Activated B cell treated with CpG ODN at 0.5 μM for 24 hours (primary cell): Measurements from ENCODE around the gene TTN. TPM values are rescaled to one million over a fixed set of nuclear protein-coding genes. Genes with fewer than 3 reads are reported as not detected.

Source experiments
- ATAC-seq: fragments of 200-7000 bp; cut with Tn5 transposase; one replicate; pipeline ENCODE4 v1.10.0; 2021; ENCODE audit warnings: low read depth, mild to moderate bottlenecking, moderate library complexity
- CTCF ChIA-PET: fragments of 350-600 bp; sonication (Branson Sonifier 250); formaldehyde crosslinking; loops from one replicate; lab custom pipeline; 2021; ENCODE audit warnings: antibody characterized with exemption; lab: Charles Lee
- POLR2A ChIA-PET: fragments of 350-600 bp; sonication (Branson Sonifier 250); formaldehyde crosslinking; loops from one replicate; lab custom pipeline; 2021; ENCODE audit warnings: antibody characterized with exemption; lab: Charles Lee
- DNase-seq: peaks from one replicate; pipeline ENCODE4 v3.0.0; 2022
- H3K27ac Mint-ChIP-seq: one replicate; pipeline ENCODE4 v1.8.0; 2020; ENCODE audit warnings: mixed read lengths
- H3K27me3 Mint-ChIP-seq: one replicate; pipeline ENCODE4 v1.8.0; 2021; ENCODE audit warnings: mixed read lengths
- H3K36me3 Mint-ChIP-seq: one replicate; pipeline ENCODE4 v1.8.0; 2021; ENCODE audit warnings: low read depth, mixed read lengths
- H3K4me1 Mint-ChIP-seq: one replicate; pipeline ENCODE4 v1.8.0; 2021; ENCODE audit warnings: mixed read lengths
- H3K4me3 Mint-ChIP-seq: one replicate; pipeline ENCODE4 v1.8.0; 2020; ENCODE audit warnings: mild to moderate bottlenecking, mixed read lengths
- H3K9me3 Mint-ChIP-seq: one replicate; pipeline ENCODE4 v1.8.0; 2020; ENCODE audit warnings: mixed read lengths
- CTCF ChIP-seq: fragments of 200-600 bp; IDR thresholded peaks from one replicate; pipeline ENCODE4 v1.8.0; 2022; ENCODE audit warnings: antibody characterized with exemption, mild to moderate bottlenecking
- intact Hi-C: fragments of 100-400 bp; cut with micrococcal nuclease; formaldehyde crosslinking; loops from one replicate; pipeline ENCODE4 v1.15.1; 2024
- total RNA-seq: library from RNA; stranded (reverse); gene quantifications from 2 replicates; pipeline ENCODE4 v1.2.3, GENCODE V29; 2022

Gene TTN
- total RNA-seq, 1 donor from 2014 or later = 40.0 TPM

- ChIA-PET POLR2A (no interaction called here), CTCF (no interaction called here)
- no peak overlapping the region for H3K4me3 Mint-ChIP-seq
- H3K36me3 Mint-ChIP-seq = peaks cover 37% of the 10 kb centered on the region
- H3K4me1 Mint-ChIP-seq = no peaks in the 10 kb centered on the region
- H3K27ac Mint-ChIP-seq = no peak overlapping the region
- no peak for TF ChIP-seq CTCF
- intact Hi-C loops = no loop called here
- H3K27me3 Mint-ChIP-seq = no peaks in the 10 kb centered on the region
- H3K9me3 Mint-ChIP-seq = no peaks in the 10 kb centered on the region
- no peak for DNase-seq
- ATAC-seq = no peak
Measured at GRCh38 chr2:178644919-178645318, 162.3 kb downstream of the TTN start.

GRCh38 chr2:178641498-178641897 lies 165.7 kb downstream of the TTN start:
- intact Hi-C loops = no loop called here
- no peak for TF ChIP-seq CTCF
- Mint-ChIP-seq H3K4me3 (no peak overlapping the region), H3K36me3 (peaks cover 27% of the 10 kb centered on the region), H3K9me3 (no peaks in the 10 kb centered on the region), H3K27me3 (no peaks in the 10 kb centered on the region), H3K27ac (no peak overlapping the region), H3K4me1 (no peaks in the 10 kb centered on the region)
- no peak for ATAC-seq
- no peak for DNase-seq
- ChIA-PET POLR2A (interaction anchor here (1.2 kb wide), 1 partner anchor 118 kb away, joined by 3 read pairs; no protein-coding TSS in a partner anchor), CTCF (no interaction called here)

- CTCF ChIA-PET = no interaction called here
- intact Hi-C loops = no loop called here
- no peaks in the 10 kb centered on the region for H3K4me1 Mint-ChIP-seq
- peaks cover 59% of the 10 kb centered on the region for H3K36me3 Mint-ChIP-seq
- H3K9me3 Mint-ChIP-seq = no peaks in the 10 kb centered on the region
- H3K4me3 Mint-ChIP-seq = no peak overlapping the region
- H3K27me3 Mint-ChIP-seq = no peaks in the 10 kb centered on the region
- DNase-seq (no peak), ATAC-seq (no peak)
- POLR2A ChIA-PET = no interaction called here
- TF ChIP-seq CTCF = no peak
- no peak overlapping the region for H3K27ac Mint-ChIP-seq
Measured at GRCh38 chr2:178635897-178636296, 171.3 kb downstream of the TTN start.

- CTCF ChIA-PET = no interaction called here
- Mint-ChIP-seq H3K36me3 (peaks cover 69% of the 10 kb centered on the region), H3K9me3 (no peaks in the 10 kb centered on the region), H3K27ac (no peak overlapping the region), H3K27me3 (no peaks in the 10 kb centered on the region), H3K4me1 (no peaks in the 10 kb centered on the region), H3K4me3 (no peak overlapping the region)
- POLR2A ChIA-PET = no interaction called here
- intact Hi-C loops = no loop called here
- no peak for TF ChIP-seq CTCF
- DNase-seq (no peak), ATAC-seq (no peak)
Measured at GRCh38 chr2:178632729-178633128, 174.5 kb downstream of the TTN start.

GRCh38 chr2:178630581-178630980 lies 176.6 kb downstream of the TTN start:
- CTCF ChIA-PET = no interaction called here
- TF ChIP-seq CTCF = no peak
- H3K36me3 Mint-ChIP-seq = peaks cover 64% of the 10 kb centered on the region
- no peak overlapping the region for H3K4me3 Mint-ChIP-seq
- H3K27ac Mint-ChIP-seq = no peak overlapping the region
- H3K4me1 Mint-ChIP-seq = no peaks in the 10 kb centered on the region
- H3K9me3 Mint-ChIP-seq = no peaks in the 10 kb centered on the region
- ATAC-seq (no peak), DNase-seq (no peak)
- POLR2A ChIA-PET = no interaction called here
- no peaks in the 10 kb centered on the region for H3K27me3 Mint-ChIP-seq
- intact Hi-C loops = no loop called here
